ENCODE measurements around the gene TCF4.

TCF4 gene

GRCh38 chr18:55440988-55441387, 147.0 kb downstream of the TCF4 start:
- no peak for DNase-seq (ENCODE audit: low read depth, low spot score)
- CTCF ChIA-PET = interaction anchor here (0.8 to 1.2 kb wide), 2 partner anchors 12 to 13 kb away, joined by 3 read pairs; no protein-coding TSS in a partner anchor
- TF ChIP-seq CTCF (IDR thresholded peaks at IDR 0.05; ENCODE audit: insufficient read depth, low read length, missing control alignments) = no peak
- POLR2A ChIA-PET = no interaction called here
- no peak overlapping the region for H3K4me3 ChIP-seq (ENCODE audit: low read depth, low read length)

GRCh38 chr18:55439056-55439455, 148.9 kb downstream of the TCF4 start:
- ChIA-PET POLR2A (no interaction called here), CTCF (interaction anchor here (1.3 kb wide), 1 partner anchor 8 kb away, joined by 3 read pairs; no protein-coding TSS in a partner anchor)
- H3K4me3 ChIP-seq (ENCODE audit: low read depth, low read length) = no peak overlapping the region
- DNase-seq (ENCODE audit: low read depth, low spot score) = no peak
- TF ChIP-seq CTCF (IDR thresholded peaks at IDR 0.05; ENCODE audit: insufficient read depth, low read length, missing control alignments) = no peak

GRCh38 chr18:55435592-55435991, 152.4 kb downstream of the TCF4 start:
- H3K4me3 ChIP-seq (ENCODE audit: low read depth, low read length) = no peak overlapping the region
- no peak for TF ChIP-seq CTCF (IDR thresholded peaks at IDR 0.05; ENCODE audit: insufficient read depth, low read length, missing control alignments)
- ChIA-PET POLR2A (no interaction called here), CTCF (interaction anchor here (1.0 to 1.6 kb wide), 4 partner anchors 8 to 20 kb away, joined by 3 to 5 read pairs (median 4); no protein-coding TSS in a partner anchor)
- no peak for DNase-seq (ENCODE audit: low read depth, low spot score)

- TF ChIP-seq CTCF (IDR thresholded peaks at IDR 0.05; ENCODE audit: insufficient read depth, low read length, missing control alignments) = no peak
- no peak overlapping the region for H3K4me3 ChIP-seq (ENCODE audit: low read depth, low read length)
- ChIA-PET POLR2A (no interaction called here), CTCF (interaction anchor here (1.2 kb wide), 1 partner anchor 25 kb away, joined by 4 read pairs; no protein-coding TSS in a partner anchor)
- no peak for DNase-seq (ENCODE audit: low read depth, low spot score)
Measured at GRCh38 chr18:55433648-55434047, 154.3 kb downstream of the TCF4 start.

GRCh38 chr18:55433140-55433539, 154.9 kb downstream of the TCF4 start:
- no peak for DNase-seq (ENCODE audit: low read depth, low spot score)
- POLR2A ChIA-PET = no interaction called here
- no peak overlapping the region for H3K4me3 ChIP-seq (ENCODE audit: low read depth, low read length)
- no peak for TF ChIP-seq CTCF (IDR thresholded peaks at IDR 0.05; ENCODE audit: insufficient read depth, low read length, missing control alignments)
- CTCF ChIA-PET = interaction anchor here (1.2 kb wide), 1 partner anchor 26 kb away, joined by 4 read pairs; no protein-coding TSS in a partner anchor

GRCh38 chr18:55432307-55433040, 155.5 kb downstream of the TCF4 start:
- DNase-seq (ENCODE audit: low read depth, low spot score) = no peak
- ChIA-PET CTCF (interaction anchor here (1.2 to 1.4 kb wide), 2 partner anchors 11 to 26 kb away, joined by 3 to 4 read pairs; no protein-coding TSS in a partner anchor), POLR2A (no interaction called here)
- no peak for TF ChIP-seq CTCF (IDR thresholded peaks at IDR 0.05; ENCODE audit: insufficient read depth, low read length, missing control alignments)
- no peak overlapping the region for H3K4me3 ChIP-seq (ENCODE audit: low read depth, low read length)
